ENCODE data around the gene ZNF217. TPM values are rescaled to one million over a fixed set of nuclear protein-coding genes. Genes with fewer than 3 reads are reported as not detected.
"Not testable (repeated sequence)": the region's sequence is repeated elsewhere in the genome, so short reads cannot be mapped to it uniquely, and the experiment has no call there.

ZNF217 gene
- total RNA-seq, 2 experiments from 2014 or later, result 83.5 to 87.4 TPM

GRCh38 chr20:53569005-53569404 lies 24.6 kb downstream of the ZNF217 start:
- TF ChIP-seq CTCF (IDR thresholded peaks at IDR 0.05), result no peak
- peaks cover 40% of the 10 kb centered on the region for H3K4me1 Mint-ChIP-seq (ENCODE audit: low read depth)
- H3K27ac ChIP-seq (ENCODE audit: low read depth in 1 of 2, low read length in 2 of 2), result no peak overlapping the region
- H3K4me3 ChIP-seq (ENCODE audit: low read length), result no peak overlapping the region
- ChIA-PET CTCF (interaction anchor here (1.1 kb wide), 1 partner anchor 10 kb away, joined by 3 read pairs; no protein-coding TSS in a partner anchor), POLR2A (interaction anchor here (1.5 kb wide), 1 partner anchor 13 kb away, joined by 5 read pairs; no protein-coding TSS in a partner anchor)
- H3K4me1 ChIP-seq (ENCODE audit: insufficient read depth, low read length), result peaks cover 14% of the 10 kb centered on the region
- ATAC-seq (ENCODE audit: poor library complexity) (no peak), DNase-seq (no peak)
- intact Hi-C loops (cut with DNase I, micrococcal nuclease), result no loop called here
- no peaks in the 10 kb centered on the region for H3K27me3 ChIP-seq (ENCODE audit: control insufficient read depth in 1 of 2, insufficient read depth in 2 of 2, low read length in 2 of 2)
- H3K4me3 Mint-ChIP-seq, result no peak overlapping the region
- H3K27me3 Mint-ChIP-seq, result no peaks in the 10 kb centered on the region
- peaks cover 81% of the 10 kb centered on the region for H3K36me3 Mint-ChIP-seq (ENCODE audit: low read depth)
- peak overlapping the region; percentile 36 for H3K27ac Mint-ChIP-seq
- H3K9me3 Mint-ChIP-seq, result no peaks in the 10 kb centered on the region
- peaks cover 86% of the 10 kb centered on the region for H3K36me3 ChIP-seq (ENCODE audit: insufficient read depth, low read length)
- H3K9me3 ChIP-seq (ENCODE audit: control insufficient read depth in 1 of 2, insufficient read depth in 1 of 2, low read length in 2 of 2), result no peaks in the 10 kb centered on the region

GRCh38 chr20:53568351-53568750 lies 25.3 kb downstream of the ZNF217 start:
- peak overlapping the region; percentile 36 for H3K27ac Mint-ChIP-seq

GRCh38 chr20:53567379-53567917 lies 26.2 kb downstream of the ZNF217 start:
- peaks cover 72% of the 10 kb centered on the region for H3K36me3 ChIP-seq (ENCODE audit: insufficient read depth, low read length)
- Mint-ChIP-seq H3K27me3 (no peaks in the 10 kb centered on the region), H3K4me3 (no peak overlapping the region), H3K9me3 (no peaks in the 10 kb centered on the region), H3K4me1 (ENCODE audit: low read depth) (peaks cover 28% of the 10 kb centered on the region), H3K36me3 (ENCODE audit: low read depth) (peaks cover 65% of the 10 kb centered on the region), H3K27ac (no peak overlapping the region)
- ChIA-PET CTCF (interaction anchor here (1.4 kb wide), 1 partner anchor 349 kb away, joined by 3 read pairs; no protein-coding TSS in a partner anchor), POLR2A (interaction anchor here (1.9 kb wide), 1 partner anchor 15 kb away, joined by 5 read pairs; no protein-coding TSS in a partner anchor)
- peaks cover 4% of the 10 kb centered on the region for H3K4me1 ChIP-seq (ENCODE audit: insufficient read depth, low read length)
- no peaks in the 10 kb centered on the region for H3K27me3 ChIP-seq (ENCODE audit: control insufficient read depth in 1 of 2, insufficient read depth in 2 of 2, low read length in 2 of 2)
- no peak overlapping the region for H3K27ac ChIP-seq (ENCODE audit: low read depth in 1 of 2, low read length in 2 of 2)
- no peaks in the 10 kb centered on the region for H3K9me3 ChIP-seq (ENCODE audit: control insufficient read depth in 1 of 2, insufficient read depth in 1 of 2, low read length in 2 of 2)
- TF ChIP-seq CTCF (IDR thresholded peaks at IDR 0.05), result no peak
- no peak for ATAC-seq (ENCODE audit: poor library complexity)
- intact Hi-C loops (cut with DNase I, micrococcal nuclease), result no loop called here
- DNase-seq, result no peak
- H3K4me3 ChIP-seq (ENCODE audit: low read length), result no peak overlapping the region

More at GRCh38 chr20:53568351-53568750, 25.3 kb downstream of the ZNF217 start:
- H3K27me3 Mint-ChIP-seq, result no peaks in the 10 kb centered on the region
- TF ChIP-seq CTCF (IDR thresholded peaks at IDR 0.05), result no peak
- H3K27me3 ChIP-seq (ENCODE audit: control insufficient read depth in 1 of 2, insufficient read depth in 2 of 2, low read length in 2 of 2), result no peaks in the 10 kb centered on the region
- H3K4me3 Mint-ChIP-seq, result no peak overlapping the region
- ChIA-PET POLR2A (interaction anchor here (1.5 kb wide), 1 partner anchor 14 kb away, joined by 5 read pairs; no protein-coding TSS in a partner anchor), CTCF (no interaction called here)
- ATAC-seq (ENCODE audit: poor library complexity) (no peak), DNase-seq (no peak)
- peaks cover 34% of the 10 kb centered on the region for H3K4me1 Mint-ChIP-seq (ENCODE audit: low read depth)
- H3K36me3 Mint-ChIP-seq (ENCODE audit: low read depth), result peaks cover 74% of the 10 kb centered on the region
- no peak overlapping the region for H3K27ac ChIP-seq (ENCODE audit: low read depth in 1 of 2, low read length in 2 of 2)
- intact Hi-C loops (cut with DNase I, micrococcal nuclease), result no loop called here
- H3K4me1 ChIP-seq (ENCODE audit: insufficient read depth, low read length), result peaks cover 12% of the 10 kb centered on the region
- H3K9me3 ChIP-seq (ENCODE audit: control insufficient read depth in 1 of 2, insufficient read depth in 1 of 2, low read length in 2 of 2), result no peaks in the 10 kb centered on the region
- no peak overlapping the region for H3K4me3 ChIP-seq (ENCODE audit: low read length)
- no peaks in the 10 kb centered on the region for H3K9me3 Mint-ChIP-seq
- peaks cover 79% of the 10 kb centered on the region for H3K36me3 ChIP-seq (ENCODE audit: insufficient read depth, low read length)

- H3K4me1 ChIP-seq (ENCODE audit: insufficient read depth, low read length); H3K9me3 ChIP-seq (ENCODE audit: control insufficient read depth in 1 of 2, insufficient read depth in 1 of 2, low read length in 2 of 2); H3K4me3 ChIP-seq (ENCODE audit: low read length); H3K27ac ChIP-seq (ENCODE audit: low read depth in 1 of 2, low read length in 2 of 2); H3K9me3 Mint-ChIP-seq; H3K27me3 Mint-ChIP-seq; H3K4me3 Mint-ChIP-seq; ATAC-seq (ENCODE audit: poor library complexity); DNase-seq; H3K27me3 ChIP-seq (ENCODE audit: control insufficient read depth in 1 of 2, insufficient read depth in 2 of 2, low read length in 2 of 2); intact Hi-C loops (cut with DNase I, micrococcal nuclease); H3K27ac Mint-ChIP-seq: not testable (repeated sequence)
- POLR2A ChIA-PET, result interaction anchor here (1.9 kb wide), 1 partner anchor 16 kb away, joined by 5 read pairs; no protein-coding TSS in a partner anchor
- Mint-ChIP-seq H3K4me1 (ENCODE audit: low read depth) (peaks cover 20% of the 10 kb centered on the region), H3K36me3 (ENCODE audit: low read depth) (peaks cover 57% of the 10 kb centered on the region)
- CTCF ChIA-PET, result interaction anchor here (1.4 kb wide), 1 partner anchor 350 kb away, joined by 3 read pairs; no protein-coding TSS in a partner anchor
- peaks cover 65% of the 10 kb centered on the region for H3K36me3 ChIP-seq (ENCODE audit: insufficient read depth, low read length)
Measured at GRCh38 chr20:53566623-53567022, 27.0 kb downstream of the ZNF217 start.
